Upper lobe of left lung (tissue), 6 donors: ENCODE data around the gene LELP1. TPM values are rescaled to one million over a fixed set of nuclear protein-coding genes. Genes with fewer than 3 reads are reported as not detected.

ENCODE experiments used
- ATAC-seq, 2 donors: fragments of 200-7000 bp; cut with Tn5 transposase; one replicate each; pipeline ENCODE4 v1.9.1; 2022; ENCODE audit warnings: mild to moderate bottlenecking in 2 of 2, moderate library complexity in 2 of 2; ENCODE audit not compliant: low FRiP score in 2 of 2
- DNase-seq, 2 donors: peaks; one replicate each; pipeline ENCODE4 v3.0.0-alpha.2; 2019 to 2020
- H3K27ac ChIP-seq, 4 donors: fragments of 200-600 bp; sonication (generic); one replicate each; pipeline ENCODE4 v1.5.1; 2016 to 2019
- H3K27me3 ChIP-seq, 4 donors: fragments of 200-600 bp; sonication (generic); one replicate each; pipeline ENCODE4 v1.5.1; 2017 to 2019
- H3K36me3 ChIP-seq, 4 donors: fragments of 200-600 bp; sonication (generic); one replicate each; pipeline ENCODE4 v1.5.1; 2016 to 2019
- H3K4me1 ChIP-seq, 4 donors: fragments of 200-600 bp; sonication (generic); one replicate each; pipeline ENCODE4 v1.5.1; 2018 to 2019
- H3K4me3 ChIP-seq, 4 donors: fragments of 200-600 bp; sonication (generic); one replicate each; pipeline ENCODE4 v1.5.1; 2017 to 2019; ENCODE audit warnings: mild to moderate bottlenecking in 2 of 4, moderate library complexity in 1 of 4
- H3K9me3 ChIP-seq, 4 donors: fragments of 200-600 bp; sonication (generic); one replicate each; pipeline ENCODE4 v1.5.1; 2018 to 2019
- EP300 ChIP-seq, 4 donors: sonication (generic); formaldehyde crosslinking; IDR thresholded peaks; one replicate each; pipeline ENCODE4 v1.5.1; 2017; ENCODE audit warnings: antibody characterized with exemption in 4 of 4, control low read depth in 2 of 4
- POLR2A ChIP-seq, 4 donors: fragments of 450-650 bp; IDR thresholded peaks; one replicate each; pipeline ENCODE4 v1.5.1; 2016 to 2017; ENCODE audit warnings: antibody characterized with exemption in 4 of 4, mild to moderate bottlenecking in 2 of 4
- POLR2AphosphoS5 ChIP-seq, 2 donors: sonication (generic); formaldehyde crosslinking; IDR thresholded peaks; one replicate each; pipeline ENCODE4 v1.5.1; 2017; ENCODE audit warnings: antibody characterized with exemption in 2 of 2
- WGBS, 2 donors: methylation state at CpG; one replicate each; pipeline ENCODE4 v1.1.5; 2017 to 2018; 5-methylcytosine and 5-hydroxymethylcytosine counted together
- total RNA-seq, 6 donors: library from RNA; depleted of rRNA in 4 of 6; stranded (reverse); fragments of >200 nt in 4 of 6; gene quantifications; one replicate each; pipeline versions ENCODE4 v1.1.0 to v1.2.1, GENCODE V29; 2016 to 2021
- TF ChIP-seq, protein P1 (sequence below), 6 experiments: fragments of 450-650 bp in 4 of 6; fragments of 200-600 bp in 2 of 6; sonication (generic) in 2 of 6; IDR thresholded peaks; one replicate each; pipeline ENCODE4 v1.5.1; 2016 to 2019; ENCODE audit warnings: antibody characterized with exemption in 6 of 6
- donor health status: DM: no; HTN: no; CAD: no; lungs with moderate emphysema.
- donor health status: DM: no; HTN: yes; CAD: no; lungs with severe emphysema.

Gene LELP1
- total RNA-seq, 6 donors from 2014 or later, result not detected

DNA sequence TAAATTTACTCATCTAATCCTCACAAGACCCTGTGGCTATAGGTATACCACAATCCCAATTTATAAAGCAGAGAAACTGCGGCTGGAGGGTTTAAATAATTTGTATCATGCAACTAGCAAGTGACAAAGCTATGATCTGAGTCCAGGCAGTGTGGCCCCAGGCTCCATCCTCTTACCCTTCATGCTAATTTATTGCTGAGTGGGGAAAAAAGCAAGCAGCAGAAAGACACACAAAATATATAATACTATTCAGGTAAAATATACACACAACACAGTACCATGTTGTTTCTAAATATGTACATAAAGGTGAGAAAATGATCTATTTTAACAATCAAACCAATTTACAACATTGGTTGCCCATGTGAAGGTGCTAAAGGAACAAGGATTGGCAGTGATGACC lies 38.9 kb downstream of the LELP1 start:
- no peaks in the 10 kb centered on the region for H3K36me3 ChIP-seq
- no peak for DNase-seq
- no peak for TF ChIP-seq POLR2A (IDR thresholded peaks at IDR 0.05)
- TF ChIP-seq, protein P1, sequence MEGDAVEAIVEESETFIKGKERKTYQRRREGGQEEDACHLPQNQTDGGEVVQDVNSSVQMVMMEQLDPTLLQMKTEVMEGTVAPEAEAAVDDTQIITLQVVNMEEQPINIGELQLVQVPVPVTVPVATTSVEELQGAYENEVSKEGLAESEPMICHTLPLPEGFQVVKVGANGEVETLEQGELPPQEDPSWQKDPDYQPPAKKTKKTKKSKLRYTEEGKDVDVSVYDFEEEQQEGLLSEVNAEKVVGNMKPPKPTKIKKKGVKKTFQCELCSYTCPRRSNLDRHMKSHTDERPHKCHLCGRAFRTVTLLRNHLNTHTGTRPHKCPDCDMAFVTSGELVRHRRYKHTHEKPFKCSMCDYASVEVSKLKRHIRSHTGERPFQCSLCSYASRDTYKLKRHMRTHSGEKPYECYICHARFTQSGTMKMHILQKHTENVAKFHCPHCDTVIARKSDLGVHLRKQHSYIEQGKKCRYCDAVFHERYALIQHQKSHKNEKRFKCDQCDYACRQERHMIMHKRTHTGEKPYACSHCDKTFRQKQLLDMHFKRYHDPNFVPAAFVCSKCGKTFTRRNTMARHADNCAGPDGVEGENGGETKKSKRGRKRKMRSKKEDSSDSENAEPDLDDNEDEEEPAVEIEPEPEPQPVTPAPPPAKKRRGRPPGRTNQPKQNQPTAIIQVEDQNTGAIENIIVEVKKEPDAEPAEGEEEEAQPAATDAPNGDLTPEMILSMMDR (IDR thresholded peaks at IDR 0.05), result no peak
- no peak for TF ChIP-seq POLR2AphosphoS5 (IDR thresholded peaks at IDR 0.05)
- no peak for TF ChIP-seq EP300 (IDR thresholded peaks at IDR 0.05)
- no peak for ATAC-seq
- no peaks in the 10 kb centered on the region for H3K4me1 ChIP-seq
- no peaks in the 10 kb centered on the region for H3K9me3 ChIP-seq
- no peak overlapping the region for H3K4me3 ChIP-seq
- no peaks in the 10 kb centered on the region for H3K27me3 ChIP-seq
- WGBS, 2 donors, result 78 to 88% methylated on average over 1 of the region's 1 CpG
- H3K27ac ChIP-seq, result no peak overlapping the region

DNA sequence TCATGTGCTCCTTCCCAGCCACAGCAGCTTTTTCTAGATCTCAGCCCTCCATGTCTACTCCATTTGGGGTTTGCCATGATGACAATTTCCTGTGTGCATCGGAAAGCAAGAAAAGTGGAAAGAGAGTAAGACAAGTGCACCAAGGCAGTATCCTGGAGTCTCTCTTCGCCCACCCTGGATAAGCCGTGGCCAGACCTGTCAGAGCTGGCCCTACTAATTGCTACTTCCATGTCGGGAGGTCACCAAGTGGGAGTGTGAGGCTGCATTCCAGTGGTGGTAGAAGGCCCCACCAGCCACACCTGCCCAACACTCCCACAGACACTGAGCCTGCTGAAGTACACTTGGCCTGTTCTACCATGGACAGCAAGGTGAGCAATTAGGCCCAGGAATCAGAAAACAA lies 42.2 kb downstream of the LELP1 start:
- H3K27ac ChIP-seq, result no peak overlapping the region
- no peaks in the 10 kb centered on the region for H3K9me3 ChIP-seq
- H3K4me3 ChIP-seq, result no peak overlapping the region
- H3K36me3 ChIP-seq, result no peaks in the 10 kb centered on the region
- H3K4me1 ChIP-seq, result no peaks in the 10 kb centered on the region
- no peak for TF ChIP-seq POLR2A (IDR thresholded peaks at IDR 0.05)
- TF ChIP-seq, protein P1 (IDR thresholded peaks at IDR 0.05), result no peak
- TF ChIP-seq POLR2AphosphoS5 (IDR thresholded peaks at IDR 0.05), result no peak
- TF ChIP-seq EP300 (IDR thresholded peaks at IDR 0.05), result no peak
- H3K27me3 ChIP-seq, result no peaks in the 10 kb centered on the region
- ATAC-seq, result no peak
- no peak for DNase-seq
- 86 to 100% methylated on average over 3 to 4 of the region's 4 CpGs for WGBS, 2 donors

DNA sequence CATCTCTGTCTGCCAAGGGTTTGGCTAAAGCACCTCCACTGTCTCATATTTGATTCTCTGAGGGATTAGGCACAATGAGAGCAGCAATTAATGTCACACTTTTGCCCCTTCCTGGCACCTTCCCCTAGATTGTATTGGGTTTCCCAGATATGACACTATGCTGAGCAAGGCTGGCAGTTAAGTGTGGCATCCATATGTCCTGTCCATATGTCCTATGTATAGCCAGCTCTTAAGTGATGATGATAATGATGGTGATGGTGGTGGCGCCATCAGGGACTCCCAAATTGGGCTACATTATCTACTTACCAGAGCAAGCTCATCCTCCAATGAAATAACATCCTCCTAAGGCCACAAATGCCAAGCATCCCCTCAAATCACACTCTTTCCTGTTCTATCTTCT lies 42.8 kb downstream of the LELP1 start:
- TF ChIP-seq EP300 (IDR thresholded peaks at IDR 0.05) (no peak), POLR2A (IDR thresholded peaks at IDR 0.05) (no peak)
- no peaks in the 10 kb centered on the region for H3K9me3 ChIP-seq
- H3K4me3 ChIP-seq, result no peak overlapping the region
- no peaks in the 10 kb centered on the region for H3K27me3 ChIP-seq
- WGBS, 2 donors, result 88 to 100% methylated on average over 1 of the region's 1 CpG
- no peak for ATAC-seq
- DNase-seq, result no peak
- no peaks in the 10 kb centered on the region for H3K4me1 ChIP-seq
- H3K27ac ChIP-seq, result no peak overlapping the region
- H3K36me3 ChIP-seq, result no peaks in the 10 kb centered on the region

DNA sequence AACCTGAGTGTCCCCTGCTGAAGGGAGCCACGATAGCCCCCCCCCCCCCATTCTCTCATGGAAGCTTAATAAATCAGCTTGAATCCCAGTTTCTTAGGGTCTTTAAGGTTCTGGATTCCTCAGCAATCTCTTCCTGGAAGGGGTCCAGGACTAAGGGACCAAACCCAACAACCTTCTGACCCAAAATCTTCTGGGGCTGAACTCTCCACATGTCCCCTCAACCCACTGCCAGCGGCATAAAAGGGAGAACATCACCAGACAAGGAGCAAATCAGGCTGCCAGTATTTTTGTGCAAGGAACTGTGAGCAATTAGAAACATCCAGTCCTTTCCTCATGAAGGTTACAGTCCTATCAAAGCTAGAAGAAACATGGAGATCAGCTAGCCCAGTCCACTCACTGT lies 43.6 kb downstream of the LELP1 start:
- no peak overlapping the region for H3K4me3 ChIP-seq
- ATAC-seq, result no peak
- no peak for TF ChIP-seq POLR2AphosphoS5 (IDR thresholded peaks at IDR 0.05)
- TF ChIP-seq, protein P1 (IDR thresholded peaks at IDR 0.05), result no peak
- TF ChIP-seq EP300 (IDR thresholded peaks at IDR 0.05), result no peak
- no peak for TF ChIP-seq POLR2A (IDR thresholded peaks at IDR 0.05)
- no peak for DNase-seq
- WGBS, 2 donors, result 77 to 89% methylated on average over 2 of the region's 2 CpGs
- no peaks in the 10 kb centered on the region for H3K4me1 ChIP-seq
- no peaks in the 10 kb centered on the region for H3K36me3 ChIP-seq
- no peaks in the 10 kb centered on the region for H3K27me3 ChIP-seq
- no peaks in the 10 kb centered on the region for H3K9me3 ChIP-seq
- no peak overlapping the region for H3K27ac ChIP-seq

DNA sequence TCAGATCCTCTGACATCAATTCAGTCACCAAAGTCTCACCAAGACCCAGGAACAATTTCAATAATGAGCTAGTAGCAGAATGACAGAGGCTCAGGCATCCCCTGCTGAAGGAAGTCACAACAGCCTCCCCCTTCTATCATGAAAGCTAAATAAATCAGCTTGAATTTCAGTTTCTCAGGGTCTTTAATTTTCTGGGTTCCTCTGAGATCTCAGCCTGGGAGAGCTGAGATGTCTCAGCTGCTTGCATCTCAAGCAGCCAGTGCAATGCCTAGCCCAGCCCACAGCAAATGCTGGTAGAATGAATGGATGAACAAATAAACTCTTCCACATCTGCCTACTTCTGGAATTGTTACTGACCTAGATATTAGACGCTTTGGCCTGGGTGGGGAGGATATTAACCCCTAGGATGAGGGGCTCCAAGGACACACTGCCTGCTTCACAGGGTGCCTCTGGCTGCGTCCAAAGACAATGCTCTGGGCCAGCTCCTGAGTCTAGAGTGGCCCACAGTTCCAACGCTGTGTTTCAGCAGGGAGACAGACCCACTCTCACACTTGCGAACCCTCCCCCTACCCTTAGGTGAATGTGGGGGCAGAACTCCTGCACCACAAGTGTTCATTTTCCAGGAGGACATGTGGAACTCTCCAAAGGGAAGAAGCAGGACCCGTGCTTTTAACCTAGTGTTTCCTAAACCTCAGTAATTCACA lies 45.1 kb downstream of the LELP1 start:
- 74 to 79% methylated on average over 4 to 5 of the region's 5 CpGs for WGBS, 2 donors
- Histone ChIP-seq H3K4me1 (no peaks in the 10 kb centered on the region), H3K27ac (no peak overlapping the region), H3K27me3 (no peaks in the 10 kb centered on the region), H3K9me3 (no peaks in the 10 kb centered on the region), H3K36me3 (no peaks in the 10 kb centered on the region), H3K4me3 (no peak overlapping the region)
- TF ChIP-seq EP300 (IDR thresholded peaks at IDR 0.05), result no peak
- TF ChIP-seq, protein P1 (IDR thresholded peaks at IDR 0.05), result no peak
- TF ChIP-seq POLR2A (IDR thresholded peaks at IDR 0.05), result no peak
- no peak for TF ChIP-seq POLR2AphosphoS5 (IDR thresholded peaks at IDR 0.05)
- DNase-seq (no peak), ATAC-seq (no peak)
